Epithelial cell of esophagus (primary cell): ENCODE measurements around the gene GDF2.

Experiments
- DNase-seq: peaks from one replicate; pipeline ENCODE4 v3.0.0; 2010; ENCODE audit warnings: low read depth
- H3K4me3 ChIP-seq: 2 replicates; pipeline ENCODE4 v1.5.1; 2011; ENCODE audit warnings: mild to moderate bottlenecking, low read length, control low read depth
- TF ChIP-seq, protein P1 (sequence below): IDR thresholded peaks from 2 replicates; pipeline ENCODE4 v1.5.1; 2011; ENCODE audit warnings: low read depth, mild to moderate bottlenecking, low read length, control low read depth, inconsistent platforms; ENCODE audit not compliant: insufficient read depth; ENCODE audit errors: missing control alignments

The GDF2 gene

DNA sequence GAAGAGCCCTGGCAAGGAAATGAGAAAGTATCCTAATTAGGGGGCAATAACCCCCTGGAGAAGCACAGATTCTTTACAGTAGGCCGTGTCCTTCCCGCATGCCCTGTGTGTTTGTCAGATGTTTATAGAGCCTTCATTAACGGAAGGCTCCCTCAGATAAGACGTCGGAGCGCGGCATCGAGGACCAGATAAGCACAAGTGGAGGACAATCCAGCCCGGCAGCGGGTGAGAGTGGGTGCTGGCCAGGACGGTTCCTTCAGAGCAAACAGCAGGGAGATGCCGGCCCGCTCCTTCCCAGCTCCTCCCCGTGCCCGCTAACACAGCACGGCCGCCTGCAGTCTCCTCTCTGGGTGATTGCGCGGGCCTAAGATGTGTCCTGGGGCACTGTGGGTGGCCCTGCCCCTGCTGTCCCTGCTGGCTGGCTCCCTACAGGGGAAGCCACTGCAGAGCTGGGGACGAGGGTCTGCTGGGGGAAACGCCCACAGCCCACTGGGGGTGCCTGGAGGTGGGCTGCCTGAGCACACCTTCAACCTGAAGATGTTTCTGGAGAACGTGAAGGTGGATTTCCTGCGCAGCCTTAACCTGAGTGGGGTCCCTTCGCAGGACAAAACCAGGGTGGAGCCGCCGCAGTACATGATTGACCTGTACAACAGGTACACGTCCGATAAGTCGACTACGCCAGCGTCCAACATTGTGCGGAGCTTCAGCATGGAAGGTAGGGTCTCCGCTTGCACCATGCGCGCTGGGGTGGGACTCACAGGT lies at the start of gene GDF2:
GDF2 (plus strand) TSS at position 155 of the 762 bp plus-strand sequence; CDS start at position 370, 215 bp downstream.
- TF ChIP-seq, protein P1, sequence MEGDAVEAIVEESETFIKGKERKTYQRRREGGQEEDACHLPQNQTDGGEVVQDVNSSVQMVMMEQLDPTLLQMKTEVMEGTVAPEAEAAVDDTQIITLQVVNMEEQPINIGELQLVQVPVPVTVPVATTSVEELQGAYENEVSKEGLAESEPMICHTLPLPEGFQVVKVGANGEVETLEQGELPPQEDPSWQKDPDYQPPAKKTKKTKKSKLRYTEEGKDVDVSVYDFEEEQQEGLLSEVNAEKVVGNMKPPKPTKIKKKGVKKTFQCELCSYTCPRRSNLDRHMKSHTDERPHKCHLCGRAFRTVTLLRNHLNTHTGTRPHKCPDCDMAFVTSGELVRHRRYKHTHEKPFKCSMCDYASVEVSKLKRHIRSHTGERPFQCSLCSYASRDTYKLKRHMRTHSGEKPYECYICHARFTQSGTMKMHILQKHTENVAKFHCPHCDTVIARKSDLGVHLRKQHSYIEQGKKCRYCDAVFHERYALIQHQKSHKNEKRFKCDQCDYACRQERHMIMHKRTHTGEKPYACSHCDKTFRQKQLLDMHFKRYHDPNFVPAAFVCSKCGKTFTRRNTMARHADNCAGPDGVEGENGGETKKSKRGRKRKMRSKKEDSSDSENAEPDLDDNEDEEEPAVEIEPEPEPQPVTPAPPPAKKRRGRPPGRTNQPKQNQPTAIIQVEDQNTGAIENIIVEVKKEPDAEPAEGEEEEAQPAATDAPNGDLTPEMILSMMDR: no peak
- no peak within 1 kb of the TSS for H3K4me3 ChIP-seq
- no peak for DNase-seq

DNA sequence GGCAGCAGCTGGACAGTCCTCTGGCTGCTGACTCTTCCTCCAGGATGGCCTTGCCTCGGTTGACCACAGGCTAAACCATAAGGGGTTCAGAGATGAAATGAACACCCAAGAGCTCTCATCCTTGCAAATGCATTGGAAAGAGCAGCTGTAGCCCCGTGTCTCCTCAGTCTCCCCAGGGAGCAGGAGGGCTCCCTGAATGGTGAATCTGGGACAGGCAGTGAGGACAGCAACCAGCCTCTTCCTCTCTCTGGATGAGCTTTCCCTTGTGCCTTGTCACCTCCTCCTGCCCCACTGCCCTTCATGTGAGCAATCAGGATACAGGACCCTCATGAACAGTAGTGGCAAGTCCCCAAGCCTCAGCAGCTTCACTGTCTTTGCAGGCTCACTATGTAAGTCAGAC lies 46.2 kb upstream of the GDF2 start:
- no peak for DNase-seq
- no peak overlapping the region for H3K4me3 ChIP-seq
- TF ChIP-seq, protein P1: no peak

DNA sequence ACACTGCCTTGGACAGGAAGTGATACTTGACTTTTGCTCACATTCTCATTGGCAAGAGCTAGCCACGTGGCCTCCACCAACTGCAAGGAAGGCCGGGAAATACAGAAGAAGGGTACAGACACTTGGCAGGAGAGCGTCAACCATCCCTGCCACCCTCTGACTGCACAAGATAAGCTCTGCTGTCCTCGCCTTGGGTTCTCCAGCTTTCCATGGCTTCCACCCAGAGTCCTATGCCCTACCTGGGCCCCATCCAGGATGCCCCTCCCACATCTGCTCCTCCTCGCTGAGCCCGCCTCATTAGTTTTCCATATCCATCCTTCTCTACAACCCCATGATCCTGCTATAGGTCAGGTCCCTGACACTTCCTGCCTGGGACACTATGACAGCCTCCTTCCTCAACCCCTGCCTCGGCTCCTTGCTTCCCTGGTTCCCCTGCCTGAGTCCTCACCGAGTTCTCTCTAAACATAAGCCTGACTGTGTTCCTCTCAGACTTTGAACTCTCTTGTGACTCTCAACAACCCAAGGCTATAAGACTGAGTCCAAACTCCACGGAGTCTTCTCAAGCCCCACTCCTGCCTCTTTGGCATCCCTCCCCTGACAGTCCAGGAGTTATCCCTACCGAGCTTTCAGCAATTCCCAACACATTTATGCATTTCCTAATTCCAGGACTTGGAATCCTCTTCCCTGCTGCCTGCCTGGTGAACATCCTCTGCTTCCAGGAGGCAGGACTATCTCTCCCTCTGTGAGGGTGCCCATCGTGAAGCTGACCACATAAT lies 45.5 kb upstream of the GDF2 start:
- H3K4me3 ChIP-seq: no peak overlapping the region
- TF ChIP-seq, protein P1: no peak
- no peak for DNase-seq

DNA sequence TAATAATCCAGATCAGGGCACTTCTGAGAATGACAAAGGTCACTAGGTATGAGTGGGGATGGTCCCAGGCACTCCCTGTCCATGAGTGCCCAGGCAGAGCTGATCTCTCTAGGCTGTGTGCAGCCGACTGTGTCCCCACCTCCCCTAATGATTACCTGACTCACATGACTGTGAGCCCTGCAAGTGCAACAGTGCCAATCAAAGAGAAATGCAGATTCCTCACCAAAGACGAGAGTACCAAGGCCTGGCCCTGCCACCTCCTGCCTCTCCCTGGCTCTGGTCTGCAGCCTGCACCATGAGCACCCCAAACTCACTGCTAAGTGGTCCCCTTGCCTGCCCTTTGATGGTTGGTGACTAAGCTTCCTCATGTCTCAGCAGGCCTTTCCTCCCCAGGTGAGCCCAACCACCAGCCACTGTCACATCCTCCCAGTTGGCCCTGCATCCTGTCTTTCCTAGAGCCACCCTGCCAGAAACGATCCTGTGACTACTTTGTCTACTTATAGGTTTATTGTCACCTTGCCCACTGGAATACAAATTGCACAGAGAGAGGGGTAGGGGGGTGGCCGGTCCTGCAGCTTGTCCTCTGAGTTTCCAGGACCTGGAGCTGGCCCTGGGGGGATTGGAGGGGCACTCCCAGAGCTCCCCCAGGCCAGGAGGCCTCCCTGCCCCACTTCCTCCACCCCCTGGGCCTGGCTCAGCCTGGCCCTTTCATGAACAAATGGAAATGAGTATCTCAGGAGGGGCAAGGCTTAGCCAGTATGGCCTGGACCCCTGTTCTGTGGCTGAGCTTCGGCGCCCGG lies 44.7 kb upstream of the GDF2 start:
- no peak overlapping the region for H3K4me3 ChIP-seq
- TF ChIP-seq, protein P1: no peak
- peak; percentile 47 for DNase-seq

DNA sequence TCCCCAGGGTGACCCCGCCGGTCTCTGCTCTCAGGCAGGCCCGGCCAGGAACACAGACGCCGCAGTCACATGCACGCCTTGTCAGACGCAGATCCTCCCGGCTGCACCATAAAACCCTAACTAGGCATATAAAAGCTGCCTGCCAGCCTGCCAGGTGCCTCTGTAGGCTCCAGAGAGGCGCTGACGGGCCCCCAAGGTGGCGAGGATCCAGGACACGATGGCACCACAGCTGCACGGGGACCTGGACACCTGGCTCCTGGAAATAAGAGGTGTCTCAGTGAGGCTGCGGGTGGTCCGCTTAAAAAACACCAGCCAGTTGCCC lies 44.1 kb upstream of the GDF2 start:
- TF ChIP-seq, protein P1: no peak
- no peak for DNase-seq

DNA sequence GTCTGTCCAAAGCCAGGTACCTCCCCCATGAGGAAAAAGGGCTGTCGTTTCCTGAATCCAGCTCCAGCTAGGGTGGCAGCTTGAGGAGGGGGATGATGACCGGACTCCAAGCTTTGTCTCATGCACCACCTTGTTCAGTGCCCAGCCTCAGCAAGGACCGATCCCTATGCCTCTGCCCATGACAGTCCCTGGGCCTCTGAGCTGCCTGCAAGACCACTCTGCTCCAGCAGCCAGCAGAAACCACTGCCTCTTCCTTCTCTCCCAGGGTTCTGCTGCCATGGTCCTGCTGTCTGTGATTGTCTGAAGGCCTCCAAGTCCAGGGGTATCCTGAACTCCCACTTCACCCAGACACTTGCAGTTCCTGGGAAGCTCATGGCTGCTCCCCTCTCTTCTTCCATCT lies 43.5 kb upstream of the GDF2 start:
- TF ChIP-seq, protein P1: no peak
- no peak overlapping the region for H3K4me3 ChIP-seq
- DNase-seq: no peak

More for the DNA sequence above, 44.1 kb upstream of the GDF2 start:
- no peak overlapping the region for H3K4me3 ChIP-seq
